GM18508 (cell line): ENCODE measurements around the gene TMEM259.

Source experiments
- ATAC-seq: cut with Tn5 transposase; IDR thresholded peaks from one replicate; pipeline ENCODE4 v1.9.1; 2021; ENCODE audit warnings: moderate number of reproducible peaks; ENCODE audit not compliant: insufficient read depth, unreplicated experiment

TMEM259 gene

DNA sequence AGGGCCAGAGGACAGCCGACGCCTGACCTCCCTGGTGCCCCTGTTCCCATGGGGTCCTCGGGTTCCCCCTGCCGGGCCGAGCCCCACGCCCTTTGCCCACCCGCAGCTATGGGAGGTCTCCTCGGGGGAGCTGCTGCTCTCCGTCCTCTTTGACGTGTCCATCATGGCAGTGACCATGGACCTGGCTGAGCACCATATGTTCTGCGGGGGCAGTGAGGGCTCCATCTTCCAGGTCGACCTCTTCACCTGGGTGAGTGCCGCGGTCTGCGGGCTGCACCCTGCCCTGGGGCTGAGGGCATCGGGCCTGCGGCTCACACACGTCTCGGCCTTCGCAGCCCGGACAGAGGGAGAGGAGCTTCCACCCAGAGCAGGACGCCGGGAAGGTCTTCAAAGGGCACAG lies 30.2 kb downstream of the TMEM259 start:
- ATAC-seq: no peak

DNA sequence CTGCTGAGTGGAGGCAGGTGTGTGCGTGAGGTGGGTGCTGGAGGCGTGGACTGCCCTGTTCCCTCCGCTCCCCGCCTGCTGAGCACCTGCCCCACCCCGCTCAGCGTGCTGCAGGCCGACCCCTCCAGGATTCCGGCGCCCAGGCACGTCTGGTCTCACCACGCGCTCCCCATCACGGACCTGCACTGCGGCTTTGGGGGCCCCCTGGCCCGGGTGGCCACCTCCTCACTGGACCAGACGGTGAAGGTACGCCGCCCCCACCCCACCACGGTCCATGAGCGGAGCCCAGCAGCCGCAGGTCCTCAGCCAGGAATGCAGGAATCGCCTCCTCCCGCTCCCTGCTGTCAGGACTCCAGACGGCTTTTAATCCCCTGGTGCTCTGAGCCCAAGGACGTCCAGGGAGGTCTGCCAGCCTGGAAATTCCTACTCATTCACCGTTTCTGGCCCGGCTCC lies 30.8 kb downstream of the TMEM259 start:
- no peak for ATAC-seq

DNA sequence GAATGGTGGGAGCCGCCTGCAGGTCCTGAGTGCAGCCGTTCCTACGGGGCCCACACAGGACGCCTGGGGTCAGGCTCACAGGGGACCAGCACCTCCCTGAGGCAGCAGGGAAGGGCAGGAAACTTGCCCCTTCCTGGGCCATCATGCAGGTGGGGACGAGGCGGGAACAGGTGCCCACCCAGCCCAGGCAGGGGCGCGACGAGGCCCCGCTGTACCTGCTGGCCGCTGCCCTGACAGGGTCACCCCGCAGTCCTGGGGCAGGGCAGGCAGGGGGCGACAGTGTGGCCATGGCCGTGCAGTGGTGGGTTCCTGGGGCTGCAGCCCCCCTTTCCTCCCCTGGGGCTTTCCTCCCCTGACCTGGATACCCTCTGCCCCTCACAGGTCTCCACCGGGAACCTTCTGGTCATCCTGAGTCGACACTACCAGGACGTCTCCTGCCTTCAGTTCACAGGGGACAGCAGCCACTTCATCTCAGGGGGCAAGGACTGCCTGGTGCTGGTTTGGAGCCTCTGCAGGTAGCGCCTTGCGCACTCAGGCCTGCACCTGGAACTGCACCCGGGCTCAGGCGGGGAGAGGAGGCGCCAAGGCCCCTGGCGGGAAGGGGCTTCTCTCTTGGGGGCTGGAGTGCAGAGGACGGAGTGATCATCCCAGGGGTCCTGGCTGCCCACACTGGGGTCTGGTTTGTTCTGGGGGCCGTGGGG lies 31.4 kb downstream of the TMEM259 start:
- no peak for ATAC-seq

DNA sequence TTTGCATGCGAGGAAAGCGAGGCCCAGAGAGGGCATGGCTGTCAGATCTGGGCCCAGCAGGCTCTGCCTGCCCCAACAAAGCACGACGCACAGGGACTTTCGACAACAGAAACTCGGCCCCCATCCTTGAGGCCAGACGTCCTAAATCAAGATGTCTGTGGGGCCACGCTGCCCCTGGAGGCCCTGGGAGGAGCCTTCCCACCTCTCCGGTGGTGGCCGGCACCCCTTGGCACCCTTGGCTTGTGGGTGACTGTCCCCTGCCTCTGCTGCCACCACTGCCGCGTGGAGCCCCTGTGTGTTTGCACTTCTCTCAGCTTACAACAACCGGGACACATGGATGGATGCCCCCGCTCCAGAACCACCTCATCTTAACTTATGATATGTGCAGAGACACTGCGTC lies 32.4 kb downstream of the TMEM259 start:
- no peak for ATAC-seq

DNA sequence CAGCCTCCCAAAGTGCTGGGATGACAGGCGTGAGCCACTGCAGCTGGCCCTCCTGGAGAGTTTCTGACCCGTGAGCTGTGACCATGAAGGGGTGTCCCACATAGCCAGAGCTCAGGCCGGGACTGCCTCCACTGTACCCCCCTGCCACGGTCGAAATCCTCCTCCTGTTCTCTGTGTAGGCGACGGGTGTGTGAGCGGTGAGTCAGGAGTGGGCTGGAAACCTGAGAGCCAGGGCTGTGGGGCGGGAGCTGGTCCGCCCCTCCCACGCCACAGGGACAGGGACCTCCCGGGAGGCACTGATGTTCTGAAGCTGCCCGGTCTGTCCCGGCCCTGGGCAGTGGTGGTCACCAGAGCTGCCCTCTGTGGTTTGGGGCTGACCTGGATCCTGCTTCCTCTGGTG lies 32.8 kb downstream of the TMEM259 start:
- ATAC-seq: no peak

DNA sequence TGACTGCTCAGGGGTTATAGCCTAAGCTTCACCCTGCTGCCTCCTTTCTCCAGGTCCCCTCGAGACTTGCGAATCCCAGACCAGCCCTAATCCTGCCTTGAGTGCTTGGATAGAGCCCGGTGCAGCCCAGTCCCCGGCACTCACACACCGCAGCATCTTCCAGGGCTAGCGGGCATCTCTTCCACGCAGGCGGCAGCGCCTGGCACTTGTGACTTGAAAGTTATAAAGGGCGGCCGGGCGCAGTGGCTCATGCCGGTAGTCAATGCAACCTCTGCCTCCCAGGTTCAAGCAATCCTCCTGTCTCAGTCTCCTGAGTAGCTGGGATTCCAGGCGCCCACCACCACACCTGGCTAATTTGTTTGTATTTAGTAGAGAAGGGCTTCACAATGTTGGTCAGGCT lies 34.8 kb downstream of the TMEM259 start:
- ATAC-seq: no peak

DNA sequence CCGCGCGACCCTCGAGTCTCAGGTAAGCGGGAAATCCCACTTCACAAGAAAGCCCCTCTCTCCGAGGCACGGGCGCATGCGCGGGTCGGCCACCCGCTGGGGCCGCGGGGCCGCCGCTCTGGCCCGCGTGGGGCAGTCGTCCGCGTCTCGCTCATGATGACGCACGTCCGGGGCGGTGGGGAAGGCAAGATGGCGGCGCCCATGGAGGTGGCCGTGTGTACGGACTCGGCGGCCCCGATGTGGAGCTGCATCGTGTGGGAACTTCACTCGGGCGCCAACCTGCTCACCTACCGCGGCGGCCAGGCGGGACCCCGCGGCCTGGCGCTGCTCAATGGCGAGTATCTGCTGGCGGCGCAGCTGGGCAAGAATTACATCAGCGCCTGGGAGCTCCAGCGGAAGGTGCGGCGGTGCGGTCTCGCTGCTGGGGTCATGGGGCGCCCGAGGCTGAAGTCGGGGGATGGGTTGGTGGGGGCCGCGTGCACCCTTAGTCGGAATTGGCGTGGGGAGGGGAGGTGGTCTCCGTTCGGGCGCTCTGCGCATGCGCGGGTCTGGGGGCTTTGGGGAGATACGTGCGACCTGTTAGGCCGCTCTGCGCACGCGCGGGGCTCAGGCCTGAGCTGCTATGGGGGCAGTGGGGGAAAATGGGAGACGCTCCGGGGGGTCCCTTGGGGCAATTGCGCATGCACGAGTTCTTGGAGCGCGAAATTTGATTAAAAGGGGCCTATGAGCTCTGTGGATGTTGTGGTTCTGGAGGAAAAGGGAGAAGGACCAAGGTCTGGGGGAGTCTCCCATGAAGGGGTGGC lies 36.6 kb downstream of the TMEM259 start, which contains the start of gene WDR18:
Gene WDR18 (plus strand): TSS at position 181 of the 803 bp plus-strand sequence. CDS start 9 bp downstream, at position 190.
- no peak for ATAC-seq

DNA sequence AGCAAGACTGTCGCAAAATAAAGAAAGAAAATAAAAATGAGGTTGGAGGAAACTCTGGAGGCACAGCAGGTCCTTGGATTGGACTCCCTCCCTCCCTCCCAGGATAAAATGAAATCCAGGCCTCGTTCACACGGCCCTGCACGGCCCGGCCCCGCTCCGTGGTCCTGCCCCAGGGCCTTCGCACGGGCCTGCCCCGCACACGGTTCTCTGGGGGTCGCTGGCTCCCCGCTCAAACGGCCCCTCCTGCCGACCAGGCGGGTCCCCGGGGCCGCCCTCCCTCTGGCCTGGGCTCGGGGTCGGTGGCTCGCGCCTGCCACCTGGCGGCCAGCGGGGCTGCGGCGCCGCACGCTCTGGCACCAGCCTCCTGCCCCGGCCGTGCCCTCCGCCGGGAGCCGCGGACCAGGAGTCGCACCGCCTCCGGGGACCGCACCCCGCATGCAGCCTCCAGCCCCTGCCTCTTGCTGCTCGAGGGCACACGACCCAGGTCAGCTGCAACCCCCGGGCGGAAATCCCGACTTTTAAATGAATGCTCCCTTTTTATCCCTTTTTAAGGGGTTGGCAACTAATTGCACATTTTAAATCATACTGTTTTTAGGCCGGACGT lies 38.3 kb downstream of the TMEM259 start:
- no peak for ATAC-seq

DNA sequence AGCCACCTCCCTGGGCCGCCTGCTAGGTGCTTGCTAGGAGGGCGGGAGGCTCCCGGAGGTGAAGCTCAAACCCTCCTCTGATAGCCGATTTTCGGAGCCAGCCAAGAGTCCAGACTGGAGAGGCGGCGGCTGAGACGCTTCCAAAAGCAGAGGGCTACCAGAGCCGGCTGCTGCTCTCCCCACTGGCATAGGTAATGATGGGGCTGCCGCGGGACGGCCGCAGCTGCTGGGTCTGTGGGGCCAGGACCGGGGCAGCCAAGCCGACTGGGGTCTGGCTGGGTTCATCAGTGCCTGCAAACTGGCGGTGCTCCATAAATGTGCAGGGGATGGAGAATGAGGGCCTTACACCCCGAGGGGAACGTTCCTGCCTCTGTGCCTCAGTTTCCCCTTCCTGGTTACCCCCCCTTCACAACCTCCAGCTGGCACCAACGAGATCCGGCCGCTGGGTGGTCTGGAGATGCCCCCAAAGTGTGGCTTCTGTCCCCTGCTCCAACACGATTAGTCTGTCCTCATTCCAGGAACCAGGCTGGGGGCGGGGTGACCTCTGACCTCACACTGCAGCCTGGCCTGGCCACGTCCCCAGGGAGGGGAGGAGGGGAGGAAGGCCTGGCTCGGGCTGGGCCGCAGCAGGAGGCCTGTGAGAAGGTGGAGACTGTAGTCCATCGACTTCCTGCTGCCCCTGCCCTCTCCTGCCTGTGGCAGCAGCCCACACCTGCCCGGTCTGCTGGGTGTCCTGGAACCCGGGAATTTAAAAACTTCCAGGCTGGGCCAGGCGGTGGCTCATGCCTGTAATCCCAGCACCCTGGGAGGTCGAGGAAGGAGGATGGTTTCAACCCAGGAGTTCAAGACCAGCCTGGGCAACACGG lies 40.6 kb downstream of the TMEM259 start:
- no peak for ATAC-seq

DNA sequence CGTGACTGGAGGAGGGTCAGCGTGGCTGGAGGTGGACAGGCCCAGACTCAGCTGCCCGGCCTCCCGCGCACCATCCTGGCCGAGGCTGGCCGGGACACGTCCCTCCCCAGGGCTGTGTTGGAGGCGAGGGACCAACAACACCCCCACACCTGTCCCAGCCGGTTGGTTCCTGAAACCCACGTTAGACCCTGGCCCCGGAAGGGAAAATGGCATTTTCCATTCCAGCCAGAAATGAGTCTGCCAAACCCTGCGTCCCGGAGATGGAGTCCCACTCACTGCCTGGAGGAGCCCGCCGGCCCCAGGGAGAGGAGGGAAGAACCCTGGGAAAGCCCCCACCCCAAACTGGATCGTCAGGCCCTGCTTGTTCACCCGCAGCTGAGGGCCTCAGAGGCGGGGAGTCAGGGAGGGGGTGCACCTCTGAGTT lies 41.6 kb downstream of the TMEM259 start:
- ATAC-seq: no peak

DNA sequence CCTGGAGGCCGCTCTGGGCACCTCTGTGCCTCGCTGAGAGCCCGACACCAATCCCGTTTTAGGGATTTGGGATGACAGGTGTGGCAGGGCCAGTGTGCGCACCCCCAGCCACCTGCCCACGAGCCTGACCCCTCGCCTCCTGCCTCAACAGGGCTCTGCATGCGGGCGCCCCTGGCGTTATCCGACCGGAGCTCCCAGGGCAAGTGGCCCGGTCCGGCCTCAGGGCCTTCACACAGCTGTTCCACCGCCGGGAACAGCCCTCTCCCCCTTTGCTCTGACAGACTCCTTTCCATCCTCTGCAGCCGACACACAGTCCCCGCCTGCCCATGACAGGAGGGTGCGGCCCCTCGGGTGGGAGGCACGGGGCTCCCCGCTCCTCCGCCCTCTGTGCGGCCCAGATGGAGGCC lies 43.9 kb downstream of the TMEM259 start:
- ATAC-seq: no peak

DNA sequence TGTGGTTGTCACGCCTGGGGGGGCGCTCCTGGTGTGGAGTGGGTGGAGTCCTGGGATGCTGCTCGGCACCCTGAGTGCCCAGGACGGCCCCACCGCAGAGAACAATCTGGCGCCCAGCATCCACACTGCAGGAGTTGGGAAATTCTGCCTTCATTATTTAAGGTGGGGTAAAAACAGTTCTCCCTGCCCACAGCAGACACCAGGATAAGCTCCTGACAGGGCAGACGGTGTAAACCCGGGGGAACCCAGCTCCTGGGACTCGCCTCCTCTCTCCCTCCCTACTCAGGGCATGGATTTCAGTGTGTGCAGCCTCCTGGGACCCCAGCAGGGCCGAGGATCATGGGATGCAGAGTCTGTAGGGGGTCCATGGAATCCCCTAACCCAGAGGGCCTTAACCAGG lies 44.4 kb downstream of the TMEM259 start:
- ATAC-seq: no peak

DNA sequence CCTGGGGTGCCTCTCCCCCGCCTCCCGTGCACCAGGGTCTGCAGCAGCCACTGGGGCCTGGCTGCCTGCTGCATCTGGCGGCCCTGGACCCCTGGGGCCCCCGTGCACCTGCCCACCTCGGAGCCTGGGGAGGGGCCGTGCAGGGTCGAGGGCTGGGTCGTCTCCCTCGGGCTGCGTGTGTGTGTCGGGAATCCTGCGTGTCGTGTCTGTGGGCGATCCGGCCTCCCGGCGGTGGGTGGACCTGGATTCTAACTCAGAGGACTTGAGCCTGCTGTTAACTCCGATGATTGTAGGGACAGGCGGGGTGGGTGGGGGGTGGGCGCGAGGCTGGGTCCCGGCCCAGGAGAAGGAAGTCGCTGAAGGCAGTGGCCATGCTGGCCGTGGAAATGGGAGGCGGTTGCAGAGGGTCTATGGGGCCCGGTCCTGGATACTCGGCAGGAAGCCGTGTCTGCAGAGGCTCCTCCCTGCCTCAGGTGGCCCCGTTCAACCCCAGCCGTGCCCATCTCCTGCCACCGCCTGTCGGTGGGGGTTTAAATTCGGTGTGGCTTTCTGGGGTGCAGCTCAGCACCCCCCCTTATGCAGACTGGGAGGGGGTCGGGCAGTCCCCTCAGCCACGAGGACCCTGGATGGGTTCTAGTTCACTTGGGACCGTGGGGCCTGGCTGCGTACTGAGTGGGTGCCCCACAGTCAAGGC lies 46.2 kb downstream of the TMEM259 start:
- ATAC-seq: no peak

DNA sequence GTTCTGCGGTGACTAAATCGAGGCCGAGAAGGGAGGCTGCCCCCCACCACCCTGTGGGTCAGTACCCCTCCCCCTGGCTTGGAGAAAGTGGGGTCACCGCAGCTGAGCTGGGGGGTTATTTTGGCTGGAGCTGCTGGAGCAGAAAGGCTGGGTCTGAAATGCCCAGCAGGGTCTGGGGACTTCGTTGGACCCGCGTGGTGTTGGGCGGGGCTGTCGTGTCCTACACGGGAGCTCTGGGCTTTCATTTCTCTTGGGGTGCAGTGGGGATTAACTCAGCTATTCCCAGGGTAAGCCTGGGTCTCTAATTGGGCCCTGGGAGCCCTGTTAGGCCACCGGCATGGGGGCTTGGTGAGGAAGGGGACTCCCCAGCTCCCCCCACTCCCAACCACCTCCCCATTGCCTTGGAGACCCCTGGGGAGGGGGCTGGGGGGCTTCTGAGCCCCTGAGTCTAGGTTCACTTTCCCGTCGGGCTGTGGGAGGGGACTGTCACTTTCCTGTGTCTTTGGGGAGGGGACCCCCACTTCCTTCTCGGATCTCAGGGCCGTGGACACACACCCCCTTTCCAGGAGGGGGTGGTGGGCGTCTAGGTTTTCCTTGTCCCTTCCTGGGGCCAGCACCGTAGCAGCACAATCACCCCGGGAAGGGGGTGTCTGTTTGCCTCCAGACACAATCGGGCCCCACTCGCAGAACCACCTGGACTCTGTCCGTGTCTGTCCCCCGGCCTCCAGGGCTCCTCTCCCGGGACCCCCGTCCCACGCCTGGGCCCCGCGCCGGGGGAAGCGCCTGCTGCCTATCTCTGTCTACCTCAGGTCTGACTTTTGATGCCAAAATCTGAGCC lies 47.0 kb downstream of the TMEM259 start:
- ATAC-seq: no peak

DNA sequence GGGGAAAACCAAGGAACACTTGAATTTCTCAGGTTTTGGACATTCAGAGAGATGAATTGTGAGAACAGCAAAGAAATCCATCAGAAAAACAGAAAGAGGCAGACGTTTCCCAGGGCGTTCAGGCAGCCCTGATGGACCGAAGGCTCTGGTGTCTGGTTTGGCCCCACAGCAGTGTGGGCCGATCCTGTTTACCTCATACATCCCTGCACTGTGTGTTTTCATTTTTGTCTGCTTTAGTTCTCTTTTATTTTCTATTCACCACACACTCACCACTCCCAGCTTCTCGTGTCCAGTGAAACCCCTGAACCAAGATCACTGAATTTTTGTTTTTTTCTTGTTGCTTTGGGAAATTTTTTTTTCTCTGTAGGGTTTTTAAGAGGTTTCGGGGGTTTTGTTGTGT lies 48.6 kb downstream of the TMEM259 start:
- no peak for ATAC-seq

DNA sequence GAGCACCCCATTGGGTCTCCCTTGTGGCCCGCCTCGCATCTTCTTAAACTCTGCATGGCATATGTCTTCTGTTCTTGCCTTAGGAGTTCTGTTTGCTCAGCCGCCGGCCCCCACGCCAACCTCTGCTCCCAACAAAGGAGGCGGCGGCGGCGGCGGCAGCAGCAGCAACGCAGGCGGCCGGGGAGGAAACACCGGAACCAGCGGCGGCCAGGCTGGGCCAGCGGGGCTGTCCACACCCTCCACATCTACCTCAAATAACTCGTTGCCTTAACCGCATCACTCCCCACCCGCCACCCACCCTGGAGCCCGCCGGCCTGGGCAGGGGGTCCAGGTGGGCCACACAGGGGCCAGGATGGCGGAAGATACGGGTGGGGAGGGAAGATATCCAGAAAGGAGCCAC lies 49.1 kb downstream of the TMEM259 start:
- ATAC-seq: no peak

DNA sequence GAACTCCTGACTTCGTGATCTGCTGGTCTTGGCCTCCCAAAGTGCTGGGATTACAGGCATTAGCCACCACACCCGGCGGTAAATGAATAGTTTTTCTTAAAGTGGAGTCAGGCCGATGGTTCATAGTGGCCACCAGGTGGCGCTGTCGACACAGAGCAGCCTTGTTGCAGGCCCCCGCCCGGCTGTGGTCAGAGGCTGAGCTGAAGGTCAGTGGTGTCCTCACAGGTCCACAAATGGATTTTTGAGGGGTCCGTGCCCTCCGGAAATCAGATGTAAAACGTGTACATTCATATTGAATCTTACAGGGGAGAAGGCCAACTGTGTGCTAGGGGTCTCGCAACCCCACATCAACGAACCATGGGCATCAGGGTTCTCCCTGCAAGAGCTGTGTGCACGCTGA lies 50.2 kb downstream of the TMEM259 start:
- ATAC-seq: no peak

DNA sequence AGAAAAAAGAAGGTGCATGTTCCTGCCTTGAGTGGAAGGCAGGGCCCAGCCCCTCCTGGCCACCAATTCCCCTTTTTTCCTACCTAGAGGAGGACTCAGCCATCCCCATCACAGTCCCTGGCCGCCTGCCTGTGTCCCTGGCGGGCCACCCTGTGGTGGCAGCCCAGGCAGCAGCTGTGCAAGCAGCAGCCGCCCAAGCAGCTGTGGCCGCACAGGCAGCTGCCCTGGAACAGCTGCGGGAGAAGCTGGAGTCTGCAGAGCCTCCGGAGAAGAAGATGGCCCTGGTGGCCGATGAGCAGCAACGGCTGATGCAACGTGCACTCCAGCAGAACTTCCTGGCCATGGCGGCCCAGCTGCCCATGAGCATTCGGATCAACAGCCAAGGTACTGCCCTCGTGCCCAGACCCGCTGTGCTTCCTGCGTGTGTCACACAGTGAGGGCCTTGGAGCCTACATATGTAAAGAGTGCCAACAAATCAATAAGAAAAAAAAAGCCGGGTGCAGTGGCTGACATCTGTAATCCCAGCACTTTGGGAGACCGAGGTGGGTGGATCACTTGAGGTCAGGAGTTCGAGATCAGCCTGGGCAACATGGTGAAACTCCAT lies 54.3 kb downstream of the TMEM259 start:
- no peak for ATAC-seq
